ENCODE results near the gene FBXL14. TPM values are rescaled to one million over a fixed set of nuclear protein-coding genes. Genes with fewer than 3 reads are reported as not detected.
"Not testable (repeated sequence)": the region's sequence is repeated elsewhere in the genome, so short reads cannot be mapped to it uniquely, and the experiment has no call there.

Gene FBXL14
- total and polyA plus RNA-seq, 12 donors: 1.5 to 8.4 (median 6.5) TPM

DNA sequence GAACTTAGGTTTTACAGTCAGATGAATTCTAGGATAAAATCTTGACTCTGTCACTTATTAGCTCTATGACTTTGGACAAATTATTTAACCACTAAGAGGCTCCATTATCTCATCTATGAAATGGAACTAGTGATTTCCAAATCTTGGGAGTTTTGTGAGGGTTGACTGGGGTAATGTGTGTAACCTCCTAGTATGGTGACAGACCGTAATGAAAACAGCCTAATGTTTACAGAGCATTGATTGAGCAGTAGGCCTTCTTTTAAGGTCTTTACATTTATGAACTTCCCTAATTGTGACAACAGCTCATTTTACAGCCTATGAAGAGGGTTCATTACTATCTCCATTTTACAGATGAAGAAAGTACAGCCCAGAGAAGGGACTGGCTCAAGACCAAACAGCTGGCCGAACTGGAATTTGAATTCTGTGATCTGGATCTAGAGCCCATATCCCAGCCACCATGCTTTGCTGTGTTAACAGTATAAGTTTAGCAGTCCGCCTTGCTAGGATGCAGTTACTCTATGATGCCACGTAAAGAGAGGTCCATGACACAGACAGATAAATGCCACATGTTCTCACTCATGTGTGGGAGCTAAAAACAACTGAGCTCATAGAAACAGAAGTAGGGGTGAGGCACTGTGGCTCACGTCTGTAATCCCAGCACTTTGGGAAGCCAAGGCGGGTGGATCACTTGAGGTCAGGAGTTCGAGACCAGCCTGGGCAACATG, 9.1 kb upstream of the FBXL14 start:
- Histone ChIP-seq H3K27me3 (no peaks in the 10 kb centered on the region), H3K4me1 (peaks cover 6 to 40% (median 17%) of the 10 kb centered on the region in 9 donors)
- TF ChIP-seq, protein P1, sequence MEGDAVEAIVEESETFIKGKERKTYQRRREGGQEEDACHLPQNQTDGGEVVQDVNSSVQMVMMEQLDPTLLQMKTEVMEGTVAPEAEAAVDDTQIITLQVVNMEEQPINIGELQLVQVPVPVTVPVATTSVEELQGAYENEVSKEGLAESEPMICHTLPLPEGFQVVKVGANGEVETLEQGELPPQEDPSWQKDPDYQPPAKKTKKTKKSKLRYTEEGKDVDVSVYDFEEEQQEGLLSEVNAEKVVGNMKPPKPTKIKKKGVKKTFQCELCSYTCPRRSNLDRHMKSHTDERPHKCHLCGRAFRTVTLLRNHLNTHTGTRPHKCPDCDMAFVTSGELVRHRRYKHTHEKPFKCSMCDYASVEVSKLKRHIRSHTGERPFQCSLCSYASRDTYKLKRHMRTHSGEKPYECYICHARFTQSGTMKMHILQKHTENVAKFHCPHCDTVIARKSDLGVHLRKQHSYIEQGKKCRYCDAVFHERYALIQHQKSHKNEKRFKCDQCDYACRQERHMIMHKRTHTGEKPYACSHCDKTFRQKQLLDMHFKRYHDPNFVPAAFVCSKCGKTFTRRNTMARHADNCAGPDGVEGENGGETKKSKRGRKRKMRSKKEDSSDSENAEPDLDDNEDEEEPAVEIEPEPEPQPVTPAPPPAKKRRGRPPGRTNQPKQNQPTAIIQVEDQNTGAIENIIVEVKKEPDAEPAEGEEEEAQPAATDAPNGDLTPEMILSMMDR (IDR thresholded peaks at IDR 0.05): no peak

DNA sequence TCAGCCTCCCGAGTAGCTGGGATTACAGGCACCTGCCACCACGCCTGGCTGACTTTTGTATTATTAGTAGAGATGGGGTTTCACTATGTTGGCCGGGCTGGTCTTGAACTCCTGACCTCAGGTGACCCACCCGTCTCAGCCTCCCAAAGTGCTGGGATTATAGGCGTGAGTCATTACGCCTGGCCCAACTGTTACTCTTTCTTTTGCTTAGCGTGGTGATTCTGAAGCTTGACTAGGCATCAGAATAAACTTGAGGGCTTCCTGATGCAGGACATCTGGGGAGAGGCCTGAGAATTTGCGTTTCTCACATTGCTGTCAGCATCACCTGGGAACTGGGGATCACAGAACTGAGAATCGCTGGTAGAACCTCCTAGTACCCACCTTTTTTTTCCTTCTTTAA, 8.3 kb upstream of the FBXL14 start:
- intact Hi-C loops (cut with DNase I); H3K27ac ChIP-seq: not testable (repeated sequence)
- 97 to 98% methylated on average over 9 of the region's 9 CpGs for WGBS, 2 donors

More for the DNA sequence above, 9.1 kb upstream of the FBXL14 start:
- Histone ChIP-seq H3K4me3 (no peak overlapping the region), H3K27ac (no peak overlapping the region), H3K36me3 (no peaks in the 10 kb centered on the region), H3K9me3 (no peaks in the 10 kb centered on the region)
- intact Hi-C loops (cut with DNase I): no loop called here
- ATAC-seq (no peak), DNase-seq (no peak)
- 85 to 88% methylated on average over 7 of the region's 7 CpGs for WGBS, 2 donors

DNA sequence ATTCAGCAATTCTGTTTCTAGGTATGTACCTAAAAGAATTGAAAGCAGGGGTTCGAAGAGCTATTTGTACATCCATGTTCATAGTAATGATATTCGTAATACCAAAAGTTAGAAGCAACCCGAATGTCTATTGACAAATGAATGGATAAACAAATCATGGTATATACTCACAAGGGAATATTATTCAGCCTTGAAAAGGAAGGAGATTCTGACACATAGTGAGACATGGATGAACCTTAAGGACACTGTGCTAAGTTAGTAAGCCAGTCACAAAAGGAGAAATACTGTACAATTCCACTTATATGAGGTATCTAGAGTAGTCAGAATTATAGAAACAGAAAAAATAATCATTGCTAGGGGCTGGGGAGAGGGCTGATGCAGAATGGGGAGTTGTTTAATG, 4.4 kb upstream of the FBXL14 start:
- no peaks in the 10 kb centered on the region for H3K36me3 ChIP-seq
- no peak for ATAC-seq
- DNase-seq: no peak
- H3K9me3 ChIP-seq: no peaks in the 10 kb centered on the region
- 98% methylated on average over 3 of the region's 3 CpGs for WGBS, 2 donors
- TF ChIP-seq, protein P1 (IDR thresholded peaks at IDR 0.05): no peak
- no peak overlapping the region for H3K27ac ChIP-seq
- intact Hi-C loops (cut with DNase I): loop anchor here in 1 of 10 donors (10.0 kb wide), 1 partner anchor 784 kb away; no protein-coding TSS in a partner anchor
- H3K4me3 ChIP-seq: no peak overlapping the region
- peaks cover 0 to 20% (median 13%) of the 10 kb centered on the region in 9 donors for H3K4me1 ChIP-seq
- H3K27me3 ChIP-seq: no peaks in the 10 kb centered on the region

More for the DNA sequence above, 8.3 kb upstream of the FBXL14 start:
- not testable (repeated sequence) for H3K36me3 ChIP-seq, DNase-seq, H3K9me3 ChIP-seq, H3K4me3 ChIP-seq, ATAC-seq, H3K27me3 ChIP-seq
- H3K4me1 ChIP-seq: peaks cover 6 to 32% (median 17%) of the 10 kb centered on the region in 9 donors

- Histone ChIP-seq H3K4me1 (peaks cover 0 to 42% (median 37%) of the 10 kb centered on the region in 9 donors), H3K9me3 (no peaks in the 10 kb centered on the region), H3K36me3 (no peaks in the 10 kb centered on the region), H3K27me3 (no peaks in the 10 kb centered on the region), H3K4me3 (peak overlapping the region in 4 of 10 donors; percentile 87 to 98 (median 90)), H3K27ac (peak overlapping the region; percentile 81 to 97 (median 92))
- DNase-seq (no peak), ATAC-seq (no peak)
- TF ChIP-seq, protein P1 (IDR thresholded peaks at IDR 0.05): no peak
- intact Hi-C loops (cut with DNase I): loop anchor here in 1 of 10 donors (10.0 kb wide), 1 partner anchor 781 kb away; no protein-coding TSS in a partner anchor
- WGBS, 2 donors: 80 to 82% methylated on average over 9 of the region's 9 CpGs
Observed at GRCh38 chr12:1595690-1596347, 1.4 kb upstream of the FBXL14 start.

Data from heart right ventricle (tissue), 16 donors.